NCI-H2081 (cell line): ENCODE data around the gene SPAG9.

Experiments used
- DNase-seq, 2 experiments: peaks; one replicate each; lab custom pipeline; 2025; lab: John Stamatoyannopoulos, UW

The SPAG9 gene, protein sequence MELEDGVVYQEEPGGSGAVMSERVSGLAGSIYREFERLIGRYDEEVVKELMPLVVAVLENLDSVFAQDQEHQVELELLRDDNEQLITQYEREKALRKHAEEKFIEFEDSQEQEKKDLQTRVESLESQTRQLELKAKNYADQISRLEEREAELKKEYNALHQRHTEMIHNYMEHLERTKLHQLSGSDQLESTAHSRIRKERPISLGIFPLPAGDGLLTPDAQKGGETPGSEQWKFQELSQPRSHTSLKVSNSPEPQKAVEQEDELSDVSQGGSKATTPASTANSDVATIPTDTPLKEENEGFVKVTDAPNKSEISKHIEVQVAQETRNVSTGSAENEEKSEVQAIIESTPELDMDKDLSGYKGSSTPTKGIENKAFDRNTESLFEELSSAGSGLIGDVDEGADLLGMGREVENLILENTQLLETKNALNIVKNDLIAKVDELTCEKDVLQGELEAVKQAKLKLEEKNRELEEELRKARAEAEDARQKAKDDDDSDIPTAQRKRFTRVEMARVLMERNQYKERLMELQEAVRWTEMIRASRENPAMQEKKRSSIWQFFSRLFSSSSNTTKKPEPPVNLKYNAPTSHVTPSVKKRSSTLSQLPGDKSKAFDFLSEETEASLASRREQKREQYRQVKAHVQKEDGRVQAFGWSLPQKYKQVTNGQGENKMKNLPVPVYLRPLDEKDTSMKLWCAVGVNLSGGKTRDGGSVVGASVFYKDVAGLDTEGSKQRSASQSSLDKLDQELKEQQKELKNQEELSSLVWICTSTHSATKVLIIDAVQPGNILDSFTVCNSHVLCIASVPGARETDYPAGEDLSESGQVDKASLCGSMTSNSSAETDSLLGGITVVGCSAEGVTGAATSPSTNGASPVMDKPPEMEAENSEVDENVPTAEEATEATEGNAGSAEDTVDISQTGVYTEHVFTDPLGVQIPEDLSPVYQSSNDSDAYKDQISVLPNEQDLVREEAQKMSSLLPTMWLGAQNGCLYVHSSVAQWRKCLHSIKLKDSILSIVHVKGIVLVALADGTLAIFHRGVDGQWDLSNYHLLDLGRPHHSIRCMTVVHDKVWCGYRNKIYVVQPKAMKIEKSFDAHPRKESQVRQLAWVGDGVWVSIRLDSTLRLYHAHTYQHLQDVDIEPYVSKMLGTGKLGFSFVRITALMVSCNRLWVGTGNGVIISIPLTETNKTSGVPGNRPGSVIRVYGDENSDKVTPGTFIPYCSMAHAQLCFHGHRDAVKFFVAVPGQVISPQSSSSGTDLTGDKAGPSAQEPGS (N-terminal part only)

GRCh38 chr17:51120739-51121619 is at the start of gene SPAG9:
TSS of gene SPAG9 (minus strand) at chr17:51120868. CDS start at chr17:51120656, 212 bp downstream.
- peak; percentile 97 for DNase-seq

DNA sequence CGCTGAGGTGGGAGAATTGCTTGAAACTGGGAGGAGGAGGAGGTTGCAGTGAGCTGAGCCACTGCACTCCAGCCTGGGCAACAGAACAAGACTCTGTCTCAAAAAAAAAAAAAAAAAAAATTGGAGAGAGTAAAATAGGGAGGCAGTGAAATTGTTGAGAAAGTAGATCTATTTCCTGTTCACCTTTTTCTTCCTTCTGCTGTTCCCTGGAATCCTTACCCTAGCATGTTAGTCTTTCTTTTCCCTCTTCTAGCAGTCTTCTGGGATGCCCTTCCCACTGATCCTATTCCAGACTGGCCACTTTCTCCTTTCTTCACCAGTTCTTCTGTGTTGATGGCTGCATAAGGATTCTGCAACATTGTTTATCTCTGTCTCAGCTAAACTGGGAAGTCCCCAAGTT is 48.7 kb upstream of the SPAG9 start:
- DNase-seq = no peak

GRCh38 chr17:51166987-51167931 is 46.6 kb upstream of the SPAG9 start:
- peak; percentile 63 to 65 for DNase-seq

- DNase-seq = peak; percentile 79 to 86
Observed at GRCh38 chr17:51166198-51166986, 45.7 kb upstream of the SPAG9 start, which contains the start of gene NME2. TSS of gene NME2 (plus strand) at chr17:51166411. CDS start at chr17:51166831, 420 bp downstream.

- DNase-seq = peak in 1 of 2 experiments; percentile 18
Observed at GRCh38 chr17:51165680-51166197, 45.1 kb upstream of the SPAG9 start.

- DNase-seq = peak; percentile 20 to 41
Observed at GRCh38 chr17:51164911-51165679, 44.4 kb upstream of the SPAG9 start.

- no peak for DNase-seq
Observed at GRCh38 chr17:51161541-51161940, 40.9 kb upstream of the SPAG9 start.

DNA sequence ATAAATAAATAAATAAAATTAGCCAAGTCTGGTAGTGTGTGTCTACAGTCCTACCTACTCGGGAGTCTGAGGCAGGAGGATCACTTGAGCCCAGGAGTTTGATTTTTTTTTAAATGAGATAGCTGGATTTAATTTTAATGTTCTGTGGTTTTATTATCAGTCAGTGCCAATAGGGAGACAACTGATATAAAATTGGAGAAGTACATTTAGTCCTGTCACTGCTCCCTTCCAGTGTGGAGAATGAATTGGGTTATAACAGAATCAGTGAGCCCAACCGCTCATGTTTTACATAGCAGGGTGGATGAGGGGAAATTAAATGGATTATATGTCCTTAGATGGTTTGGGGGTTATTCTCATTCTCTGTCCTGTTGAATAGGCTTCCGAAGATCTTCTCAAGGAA is 38.9 kb upstream of the SPAG9 start:
- DNase-seq = no peak

- DNase-seq = no peak
Observed at GRCh38 chr17:51155416-51155815, 34.7 kb upstream of the SPAG9 start.

DNA sequence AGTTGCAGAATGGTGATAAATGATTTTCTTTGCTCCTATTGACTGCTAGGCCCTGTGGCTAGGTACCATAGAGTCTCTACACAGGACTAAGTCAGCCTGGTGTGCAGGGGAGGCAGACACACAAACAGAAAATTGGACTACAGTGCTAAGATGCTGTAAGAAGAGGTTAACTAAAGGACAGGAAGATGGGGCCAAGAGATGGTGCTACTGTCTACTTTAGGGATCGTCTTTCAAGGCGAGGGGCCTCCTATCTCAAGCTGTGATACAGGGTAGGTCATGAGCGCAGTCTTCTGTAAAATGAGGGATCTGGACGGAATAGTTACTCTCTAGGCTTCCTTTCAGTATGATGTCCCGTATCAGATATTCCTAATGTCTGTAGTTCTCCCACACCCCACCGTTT is 33.5 kb upstream of the SPAG9 start:
- no peak for DNase-seq

DNA sequence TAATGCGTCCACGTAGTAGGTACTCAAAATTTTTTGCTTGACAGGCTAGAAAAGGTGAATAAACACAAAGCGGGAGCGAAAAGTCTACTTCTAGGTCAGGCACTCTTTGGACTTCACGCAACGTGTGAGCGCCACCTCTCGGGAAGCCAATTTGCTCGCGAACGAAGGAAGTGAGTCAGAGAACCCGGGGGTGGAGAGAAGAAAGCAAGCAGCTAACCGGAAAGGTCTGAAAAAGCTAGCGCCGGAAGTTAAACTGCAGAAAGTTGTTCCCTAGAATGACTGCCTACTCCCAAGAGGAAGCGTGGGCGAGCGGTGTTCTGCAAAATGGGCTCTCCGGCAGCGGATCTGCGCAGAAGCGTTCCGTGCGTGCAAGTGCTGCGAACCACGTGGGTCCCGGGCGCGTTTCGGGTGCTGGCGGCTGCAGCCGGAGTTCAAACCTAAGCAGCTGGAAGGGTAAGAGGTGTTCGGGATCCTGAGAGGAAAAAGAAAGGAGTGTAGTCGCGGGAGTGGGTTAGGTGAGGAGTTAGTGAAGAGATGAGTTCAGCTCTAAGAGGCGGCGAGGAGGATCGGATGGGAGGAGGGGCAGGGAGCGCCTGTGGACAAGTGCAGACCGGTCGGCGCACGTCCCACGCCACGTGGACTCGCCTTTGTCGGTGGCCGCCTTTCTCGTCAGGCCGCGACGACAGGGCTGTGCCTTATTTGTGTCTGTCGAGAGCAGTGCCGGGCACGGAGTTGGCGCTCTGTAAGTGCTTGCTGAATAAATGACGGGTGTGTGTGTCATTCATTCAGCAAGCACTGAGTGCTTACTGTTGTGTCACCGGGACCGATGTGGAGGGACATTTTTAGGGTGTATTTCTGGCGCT is 32.8 kb upstream of the SPAG9 start, which contains the start of gene NME1:
NME1 (plus strand) TSS at position 350 of the 863 bp plus-strand sequence. CDS start 2,096 bp downstream, outside the sequence.
- peak; percentile 99 to 100 for DNase-seq

- DNase-seq = no peak
Observed at GRCh38 chr17:51152766-51153209, 32.1 kb upstream of the SPAG9 start.

DNA sequence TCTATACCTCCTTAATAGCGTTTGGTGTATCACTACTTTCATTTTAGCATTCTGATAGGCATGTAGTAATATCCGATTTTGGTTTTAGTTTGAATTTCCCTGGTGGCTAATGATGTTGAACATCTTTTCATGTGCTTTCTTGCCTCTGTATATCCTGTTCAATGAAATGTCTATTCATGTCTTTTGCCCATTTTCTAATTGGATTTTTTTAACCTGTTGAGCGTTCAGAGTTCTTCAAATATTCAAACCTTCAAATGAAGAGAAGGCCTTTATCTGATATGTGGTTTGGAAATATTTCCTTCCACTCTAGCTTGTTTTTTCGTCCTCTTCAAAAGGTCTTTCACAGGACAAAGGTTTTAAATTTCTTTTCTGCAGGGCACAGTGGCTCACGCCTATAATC is 30.3 kb upstream of the SPAG9 start:
- no peak for DNase-seq

DNA sequence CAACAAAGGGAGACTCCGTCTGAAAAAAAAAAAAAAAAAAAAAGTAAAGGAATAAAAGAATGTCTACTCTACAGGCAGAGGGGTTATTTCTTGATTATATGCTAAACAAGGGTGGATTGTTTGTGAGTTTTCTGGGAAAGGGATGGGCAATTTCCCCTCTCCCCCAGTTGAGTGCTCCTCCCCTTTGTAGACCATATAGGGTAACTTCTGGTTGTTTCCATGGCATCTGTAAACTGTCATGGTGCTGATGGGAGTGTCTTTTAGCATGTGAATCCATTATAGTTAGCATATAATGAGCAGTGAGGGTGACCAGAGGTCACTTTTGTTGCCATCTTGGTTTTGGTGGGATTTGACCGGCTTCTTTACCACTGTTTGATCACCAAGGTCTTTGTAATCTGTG is 28.5 kb upstream of the SPAG9 start:
- DNase-seq = no peak

- DNase-seq = no peak
Observed at GRCh38 chr17:51147650-51148049, 27.0 kb upstream of the SPAG9 start.

DNA sequence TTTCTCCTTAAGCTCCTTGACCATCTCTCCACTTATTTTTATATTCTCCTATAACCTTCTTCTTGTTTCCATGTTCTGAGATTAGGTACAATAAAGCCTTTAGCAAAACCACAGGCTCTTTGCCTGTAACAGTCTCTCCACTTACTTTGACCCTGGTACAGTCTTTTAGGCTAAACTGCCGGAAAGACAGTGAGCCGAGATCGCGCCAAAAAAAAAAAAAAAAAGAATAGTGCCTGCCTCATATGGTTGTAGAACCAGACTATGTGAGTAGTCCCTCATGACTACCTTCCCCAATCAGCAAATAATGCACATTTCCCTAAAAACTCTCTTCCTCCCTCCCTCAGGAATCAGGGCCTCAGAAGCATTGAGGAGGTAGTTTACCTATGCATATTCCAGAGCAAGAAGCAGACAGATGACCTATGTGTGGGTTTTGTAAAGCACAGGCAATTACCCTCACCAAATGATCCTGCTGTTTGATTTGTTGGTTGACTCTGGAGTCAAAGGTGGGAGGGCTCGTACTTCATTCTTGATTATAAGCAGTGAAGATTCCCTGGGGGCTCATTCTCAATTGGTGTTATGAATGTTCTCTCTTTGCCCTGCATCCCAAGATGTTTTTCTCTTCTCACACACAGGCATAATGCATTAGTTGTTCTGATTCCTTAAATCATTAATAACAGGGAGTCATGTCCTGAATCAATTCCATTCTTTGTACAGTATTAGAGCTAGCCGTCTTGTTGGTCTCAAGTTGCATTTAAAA is 23.8 kb upstream of the SPAG9 start:
- DNase-seq = peak; percentile 28 to 64
